ENCODE data around the gene IL33. TPM values are rescaled to one million over a fixed set of nuclear protein-coding genes. Genes with fewer than 3 reads are reported as not detected.

Gene IL33
- total and polyA plus RNA-seq, 2 of the 8 experiments (the other 6 are each of a cell fraction or from before 2014, with no cell fraction given), result not detected

GRCh38 chr9:6214434-6214833 is 1.2 kb upstream of the IL33 start:
- no peak overlapping the region for H3K23ac ChIP-seq (ENCODE audit: insufficient read length)
- no peak overlapping the region for H3K56ac ChIP-seq (replicated peaks; ENCODE audit: insufficient read length, low read depth, low read length)
- no peak overlapping the region for H3K4ac ChIP-seq (replicated peaks; ENCODE audit: insufficient read length, low read depth, low read length)
- FAIRE-seq (no peak), DNase-seq (ENCODE audit: low read depth in 1 of 2, low spot score in 2 of 2) (no peak)
- H2AK5ac ChIP-seq (ENCODE audit: low read depth, low read length), result no peak overlapping the region
- H3K18ac ChIP-seq (ENCODE audit: extremely low read depth, low read length), result no peak overlapping the region
- POLR2A ChIA-PET (ENCODE audit: partially characterized antibody), result interaction anchor here (0.7 kb wide), 1 partner anchor 29 kb away, joined by 4 read pairs; no protein-coding TSS in a partner anchor
- no peaks in the 10 kb centered on the region for H3K36me3 ChIP-seq (ENCODE audit: control insufficient read depth in 2 of 4, insufficient read depth in 4 of 4, low read length in 3 of 4)
- no peak overlapping the region for H2BK120ac ChIP-seq (replicated peaks; ENCODE audit: low read depth, low read length)
- H4K20me1 ChIP-seq (replicated peaks in 1 of 2; ENCODE audit: control insufficient read depth in 1 of 2, insufficient read depth in 2 of 2, low read length in 2 of 2), result no peaks in the 10 kb centered on the region
- no peak overlapping the region for H3K27ac ChIP-seq (ENCODE audit: low read depth, low read length)
- H3K23me2 ChIP-seq (ENCODE audit: low read depth, low read length), result no peaks in the 10 kb centered on the region
- no peaks in the 10 kb centered on the region for H3K27me3 ChIP-seq (replicated peaks in 1 of 4; ENCODE audit: control insufficient read depth in 3 of 4, extremely low read depth in 1 of 4, insufficient read depth in 3 of 4, low read length in 3 of 4)
- no peak overlapping the region for H2BK20ac ChIP-seq (ENCODE audit: low read length)
- H4K5ac ChIP-seq (ENCODE audit: insufficient read length, low read depth, low read length), result no peak overlapping the region
- H3K4me1 ChIP-seq (replicated peaks in 1 of 4; ENCODE audit: control insufficient read depth in 3 of 4, insufficient read depth in 4 of 4, low read length in 3 of 4), result no peaks in the 10 kb centered on the region
- H2BK5ac ChIP-seq (ENCODE audit: low read depth, low read length), result no peak overlapping the region
- H3K79me1 ChIP-seq (ENCODE audit: low read depth, low read length), result no peaks in the 10 kb centered on the region
- H4K91ac ChIP-seq (replicated peaks; ENCODE audit: insufficient read length, low read length), result no peak overlapping the region
- H3K9ac ChIP-seq (replicated peaks in 1 of 4; ENCODE audit: extremely low read depth in 1 of 4, low read depth in 3 of 4, low read length in 3 of 4), result no peak overlapping the region
- H2BK15ac ChIP-seq (ENCODE audit: low read length), result no peak overlapping the region
- WGBS, 2 experiments (ENCODE audit: extremely low coverage in 1 of 2, insufficient coverage in 1 of 2, insufficient read length in 1 of 2, insufficient replicate concordance in 2 of 2, low coverage in 1 of 2, low lambda C conversion rate in 2 of 2, missing lambda C conversion rate in 1 of 2), result 90% methylated on average over 1 of the region's 1 CpG; no CpG with 5 or more reads in 1 of the 2 experiments
- H4K8ac ChIP-seq (ENCODE audit: extremely low read depth, insufficient read depth, low read length), result no peak overlapping the region
- CTCF ChIA-PET (ENCODE audit: partially characterized antibody), result interaction anchor here (0.9 kb wide), 1 partner anchor 20 kb away, joined by 4 read pairs; no protein-coding TSS in a partner anchor
- no peak overlapping the region for H3K14ac ChIP-seq (ENCODE audit: insufficient read length)
- H2BK12ac ChIP-seq (ENCODE audit: low read depth, low read length), result no peak overlapping the region
- no peak overlapping the region for H3K4me2 ChIP-seq (ENCODE audit: insufficient read depth in 1 of 2, low read depth in 2 of 2, low read length in 2 of 2)
- H3K79me2 ChIP-seq (ENCODE audit: control insufficient read depth in 1 of 2, insufficient read depth in 2 of 2, low read length in 2 of 2), result no peaks in the 10 kb centered on the region
- no peak overlapping the region for H3K4me3 ChIP-seq (ENCODE audit: extremely low read depth in 1 of 4, insufficient read depth in 2 of 4, low read depth in 3 of 4, low read length in 4 of 4)
- H3K9me3 ChIP-seq (ENCODE audit: insufficient read depth in 2 of 2, low read depth in 1 of 2, low read length in 1 of 2), result peaks cover 9% of the 10 kb centered on the region in 2 experiments; a peak in 3 of 4 replicates
- H2AFZ ChIP-seq (ENCODE audit: low read length), result no peak overlapping the region
- TF ChIP-seq TCF12 (IDR thresholded peaks at IDR 0.05; ENCODE audit: low read depth, low read length) (no peak), SP4 (IDR thresholded peaks at IDR 0.05; ENCODE audit: low read length) (no peak), CTCF (IDR thresholded peaks at IDR 0.05; ENCODE audit: control extremely low read depth in 1 of 3, insufficient read depth in 1 of 3, low read depth in 1 of 3, low read length in 3 of 3) (no peak), TBP (IDR thresholded peaks at IDR 0.05; ENCODE audit: low read depth, low read length) (no peak), SIN3A (conservative IDR thresholded peaks at IDR 0.05 in 1 of 2, IDR thresholded peaks at IDR 0.05 in 1 of 2; ENCODE audit: low read depth in 1 of 2, low read length in 2 of 2) (no peak), GTF2F1 (IDR thresholded peaks at IDR 0.05; ENCODE audit: borderline replicate concordance, low read depth, low read length) (no peak), SUZ12 (IDR thresholded peaks at IDR 0.05; ENCODE audit: low read length) (no peak), USF2 (IDR thresholded peaks at IDR 0.05; ENCODE audit: low read length) (no peak), JUND (IDR thresholded peaks at IDR 0.05; ENCODE audit: low read length) (no peak), GABPA (IDR thresholded peaks at IDR 0.05; ENCODE audit: borderline replicate concordance, insufficient read depth, low read length) (no peak), ZNF274 (IDR thresholded peaks at IDR 0.05; ENCODE audit: borderline replicate concordance, extremely low read depth, low read length) (no peak)
